ENCODE results near the gene PIAS2.

- TF ChIP-seq CTCF (IDR thresholded peaks at IDR 0.05) (no peak), POLR2A (IDR thresholded peaks at IDR 0.05) (no peak)
Measured at GRCh38 chr18:46759890-46760289, 157.4 kb downstream of the PIAS2 start.
